NB4 (cell line): Measurements from ENCODE around the gene FOXD4L3.
"Not testable (repeated sequence)": the region's sequence is repeated elsewhere in the genome, so short reads cannot be mapped to it uniquely, and the experiment has no call there.

Source experiments
- DNase-seq: peaks from one replicate; pipeline ENCODE4 v3.0.0; 2010; ENCODE audit warnings: low read depth
- H3K4me3 ChIP-seq: one replicate; pipeline ENCODE4 v1.5.1; 2011; ENCODE audit warnings: mild to moderate bottlenecking, low read depth, low read length, moderate library complexity

Gene FOXD4L3

GRCh38 chr9:68302567-68302966 is at the start of gene FOXD4L3:
Gene FOXD4L3 (plus strand): TSS chr9:68302867. CDS start chr9:68302952, 85 bp downstream.
- DNase-seq, H3K4me3 ChIP-seq: not testable (repeated sequence)

GRCh38 chr9:68281041-68281440 is 21.6 kb upstream of the FOXD4L3 start:
- not testable (repeated sequence) for H3K4me3 ChIP-seq, DNase-seq

DNA sequence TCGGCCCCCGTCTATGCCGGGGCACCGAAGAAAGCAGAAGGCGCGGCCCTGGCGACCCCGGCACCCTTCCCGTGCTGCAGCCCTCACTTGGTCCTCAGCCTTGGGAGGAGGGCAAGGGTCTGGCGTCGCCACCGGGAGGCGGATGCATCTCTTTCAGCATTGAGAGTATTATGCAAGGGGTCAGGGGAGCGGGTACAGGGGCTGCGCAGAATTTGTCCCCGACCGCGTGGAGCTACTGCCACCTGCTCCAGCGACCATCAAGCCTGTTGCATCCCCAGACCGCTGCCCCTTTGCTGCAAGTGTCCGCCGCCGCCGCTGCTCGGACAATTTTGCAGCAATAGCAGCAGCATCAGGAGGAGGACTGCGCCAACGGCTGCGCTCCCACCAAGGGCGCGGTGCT is 1.1 kb downstream of the FOXD4L3 start:
- not testable (repeated sequence) for DNase-seq, H3K4me3 ChIP-seq

DNA sequence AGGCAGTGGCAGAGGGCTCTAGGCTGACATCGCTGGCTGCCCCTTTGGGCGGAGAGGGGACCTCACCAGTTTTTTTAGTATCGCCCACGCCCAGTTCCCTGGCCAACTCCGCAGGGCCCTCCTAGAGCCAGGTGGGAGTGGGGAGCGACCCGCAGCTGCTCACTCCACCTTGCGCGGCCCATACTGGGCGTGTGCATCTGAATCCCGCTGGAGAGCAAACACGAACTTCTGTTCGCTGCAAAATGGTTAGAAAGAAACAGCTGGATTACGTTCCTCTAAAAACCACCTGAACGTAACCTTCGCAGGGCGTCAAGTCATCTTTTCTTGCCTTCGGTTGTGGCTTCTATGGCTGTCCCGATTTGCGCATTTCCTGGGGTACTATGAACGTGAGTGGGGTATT is 1.5 kb downstream of the FOXD4L3 start:
- DNase-seq, H3K4me3 ChIP-seq: not testable (repeated sequence)

DNA sequence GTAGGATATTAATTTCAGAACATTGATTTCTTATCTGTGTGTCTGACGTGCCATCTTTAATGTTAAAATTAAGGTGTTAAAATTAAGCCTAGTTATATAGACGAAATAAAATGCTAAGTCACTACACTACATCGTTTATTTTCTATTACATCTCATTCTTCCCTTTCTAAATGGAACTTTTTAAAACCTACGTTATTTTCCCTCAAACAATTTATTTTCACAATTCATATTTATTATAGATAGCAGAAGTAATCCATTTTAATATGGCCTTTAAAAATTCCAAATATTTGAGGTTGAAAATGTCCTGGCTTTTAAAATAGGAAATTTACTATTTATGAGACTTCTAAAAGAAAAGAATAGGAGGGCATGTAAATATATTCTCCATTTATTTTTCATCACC is 2.1 kb downstream of the FOXD4L3 start:
- DNase-seq, H3K4me3 ChIP-seq: not testable (repeated sequence)

DNA sequence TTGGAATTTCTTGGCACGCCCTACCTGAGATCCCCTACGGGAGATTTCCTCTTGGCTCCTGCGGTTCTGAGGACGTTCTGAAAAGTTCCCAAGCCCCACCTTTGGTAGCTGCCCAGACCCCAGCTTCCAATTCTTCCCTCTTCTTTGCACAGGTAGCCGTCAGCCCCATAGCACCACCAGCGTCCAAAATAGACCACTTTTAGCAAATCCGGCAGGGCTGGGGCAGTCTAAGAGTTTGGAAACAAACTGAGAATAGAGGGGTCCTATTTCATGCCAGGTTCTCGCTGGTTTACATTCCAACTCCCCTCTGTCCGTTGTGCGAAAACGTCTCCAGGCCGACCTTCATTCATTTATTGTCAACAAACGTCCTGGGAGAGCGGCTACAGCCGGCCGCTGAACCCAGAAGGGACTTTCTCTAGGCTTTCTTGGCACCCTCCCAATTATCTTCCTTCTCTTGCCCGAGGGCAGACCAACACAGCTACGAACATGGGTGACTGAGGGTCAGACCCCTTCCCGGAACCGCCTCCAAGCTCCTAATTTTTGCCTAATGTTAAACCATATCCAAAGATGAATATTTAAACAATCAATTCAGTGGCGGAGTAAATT is 3.1 kb downstream of the FOXD4L3 start:
- not testable (repeated sequence) for H3K4me3 ChIP-seq, DNase-seq

DNA sequence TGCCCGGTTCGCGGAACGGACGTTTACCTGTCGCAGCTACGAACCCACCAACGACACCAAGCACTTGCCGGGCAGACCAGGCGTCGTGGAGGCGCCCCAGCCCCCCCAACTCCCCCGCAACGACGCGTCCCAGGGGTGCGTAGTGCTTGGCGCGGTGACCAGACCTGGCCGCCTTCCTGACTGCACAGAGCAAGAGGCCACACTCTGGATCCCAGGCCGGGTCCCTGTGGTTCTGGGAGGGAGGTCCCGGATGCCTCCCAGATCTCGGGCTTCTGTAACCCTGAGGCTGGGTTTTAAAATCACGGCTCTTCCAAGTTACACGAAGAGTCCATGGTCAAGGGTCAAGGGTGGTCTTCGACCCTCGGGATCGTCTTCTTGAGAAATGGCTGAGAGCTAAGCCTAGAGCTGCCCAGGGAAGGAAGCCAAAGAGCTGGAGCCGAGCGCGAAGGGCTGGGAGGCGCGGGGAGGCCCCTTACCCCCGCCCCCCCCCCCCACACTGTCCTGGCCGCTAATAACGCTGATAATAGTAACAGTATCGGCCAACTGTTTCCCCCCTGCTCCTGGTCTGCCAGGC is 3.8 kb downstream of the FOXD4L3 start:
- not testable (repeated sequence) for DNase-seq, H3K4me3 ChIP-seq

DNA sequence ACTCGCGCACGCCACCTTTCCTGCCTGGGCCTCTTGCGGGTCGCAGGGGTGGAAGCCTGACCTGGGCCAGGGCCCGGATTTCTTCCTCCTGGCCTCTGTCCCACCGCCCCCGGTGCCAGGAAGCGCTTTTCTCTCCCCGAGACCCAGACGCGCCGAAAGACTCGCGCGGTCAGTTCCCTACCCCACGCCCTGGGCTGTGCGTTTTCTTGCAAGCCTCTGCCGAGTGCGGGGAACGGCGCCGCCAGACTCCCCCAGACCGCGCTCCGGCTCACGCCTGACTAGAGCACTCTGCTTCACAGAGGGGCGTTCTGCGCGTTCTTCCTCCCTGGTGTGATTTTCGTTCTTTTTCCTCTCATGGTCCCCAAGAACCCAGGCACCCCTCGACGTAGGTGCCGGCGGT is 4.5 kb downstream of the FOXD4L3 start:
- DNase-seq, H3K4me3 ChIP-seq: not testable (repeated sequence)

DNA sequence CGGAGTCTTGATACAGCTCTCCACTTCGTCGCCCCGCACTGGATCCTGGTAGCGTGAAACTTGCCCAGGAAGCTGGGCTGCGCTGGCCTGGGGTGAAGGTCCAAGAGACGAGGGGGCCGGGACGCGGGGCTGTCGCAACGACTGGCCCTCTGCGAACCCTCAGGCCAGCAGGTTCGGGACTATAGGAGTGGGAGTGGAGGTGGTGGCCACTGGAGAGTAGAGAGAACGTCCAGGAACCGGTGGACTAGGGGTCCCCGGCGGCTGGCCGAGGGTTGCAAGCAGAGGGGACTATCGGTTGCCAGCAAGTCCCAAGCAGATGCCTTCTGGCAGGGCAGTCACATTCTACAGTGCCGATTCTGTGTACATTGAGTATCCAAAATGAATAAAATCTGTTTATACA is 5.0 kb downstream of the FOXD4L3 start:
- not testable (repeated sequence) for H3K4me3 ChIP-seq, DNase-seq

GRCh38 chr9:68311208-68311607 is 8.5 kb downstream of the FOXD4L3 start:
- not testable (repeated sequence) for DNase-seq

GRCh38 chr9:68318209-68318608 is 15.5 kb downstream of the FOXD4L3 start:
- H3K4me3 ChIP-seq, DNase-seq: not testable (repeated sequence)

More at GRCh38 chr9:68311208-68311607, 8.5 kb downstream of the FOXD4L3 start:
- H3K4me3 ChIP-seq: not testable (repeated sequence)

DNA sequence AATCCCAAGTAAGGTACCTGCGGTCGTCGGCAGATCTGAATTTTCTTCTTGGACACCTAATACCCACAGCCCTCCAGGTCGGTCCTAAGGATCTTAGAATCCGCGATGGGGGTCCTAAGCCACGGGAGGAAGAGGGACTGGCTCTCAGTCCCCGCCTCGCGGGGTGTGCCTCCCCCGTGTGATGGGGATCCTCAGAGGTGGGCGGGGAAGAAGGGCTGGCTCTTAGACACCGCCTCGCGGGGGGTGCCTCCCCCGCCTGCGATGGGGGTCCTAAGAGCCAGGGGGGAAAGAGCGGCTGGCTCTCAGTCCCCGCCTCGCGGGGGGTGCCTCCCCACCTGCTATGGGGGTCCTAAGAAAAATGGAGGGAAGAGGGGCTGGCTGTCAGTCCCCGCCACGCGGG is 21.1 kb downstream of the FOXD4L3 start:
- H3K4me3 ChIP-seq: not testable (repeated sequence)

GRCh38 chr9:68324518-68324917 is 21.9 kb downstream of the FOXD4L3 start:
- not testable (repeated sequence) for H3K4me3 ChIP-seq, DNase-seq

More for the DNA sequence above, 21.1 kb downstream of the FOXD4L3 start:
- not testable (repeated sequence) for DNase-seq

- DNase-seq, H3K4me3 ChIP-seq: not testable (repeated sequence)
Observed at GRCh38 chr9:68329106-68329505, 26.4 kb downstream of the FOXD4L3 start.

DNA sequence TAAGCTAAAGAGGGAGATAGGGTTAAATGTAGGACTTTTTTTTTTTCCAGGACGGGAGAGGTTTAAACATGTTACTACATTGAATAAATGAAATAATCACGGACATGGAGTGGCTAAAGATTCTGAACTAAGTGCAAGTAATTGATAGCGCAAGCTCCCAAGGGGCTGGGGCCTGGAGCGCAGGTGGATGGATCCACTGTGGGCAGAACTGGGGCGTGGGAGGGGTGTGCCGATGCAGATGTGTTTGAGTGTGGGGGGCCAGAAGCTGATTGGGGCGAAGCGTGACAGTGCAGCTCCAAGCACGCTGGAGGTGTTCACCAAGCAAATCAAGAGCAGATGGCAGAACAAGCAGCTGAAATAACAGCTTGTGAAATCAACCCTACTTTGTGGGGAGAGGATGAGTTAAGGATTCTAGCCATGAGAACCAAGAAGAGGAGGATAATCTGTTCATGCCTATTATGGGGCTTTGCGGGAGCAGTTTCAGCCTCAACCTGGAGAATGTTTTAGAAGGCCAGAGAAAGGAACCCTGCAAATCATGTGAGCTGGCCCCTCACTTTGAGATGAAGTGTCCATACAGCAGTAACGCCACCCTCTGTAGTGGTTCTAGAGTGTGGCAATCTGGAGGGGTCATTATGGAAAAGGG is 28.0 kb downstream of the FOXD4L3 start:
- not testable (repeated sequence) for DNase-seq, H3K4me3 ChIP-seq

DNA sequence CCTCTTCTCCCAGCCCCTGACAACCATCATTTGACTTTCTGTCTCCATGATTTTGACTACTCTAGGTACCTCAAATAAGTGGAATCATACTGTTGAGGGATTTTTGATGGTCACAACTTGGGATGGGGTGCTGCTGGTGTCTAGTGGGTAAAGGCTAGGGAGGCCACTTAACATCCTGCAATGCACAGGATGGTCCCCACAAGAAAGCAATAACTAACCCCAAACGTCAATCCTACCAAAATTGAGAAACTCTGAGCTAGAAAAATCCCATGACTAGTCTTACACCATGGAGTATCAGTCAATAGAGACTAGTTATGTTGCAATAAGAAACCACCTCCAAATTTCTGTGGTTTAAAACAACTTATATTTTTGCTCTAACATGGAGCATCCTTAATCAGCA is 29.5 kb downstream of the FOXD4L3 start:
- not testable (repeated sequence) for DNase-seq, H3K4me3 ChIP-seq

DNA sequence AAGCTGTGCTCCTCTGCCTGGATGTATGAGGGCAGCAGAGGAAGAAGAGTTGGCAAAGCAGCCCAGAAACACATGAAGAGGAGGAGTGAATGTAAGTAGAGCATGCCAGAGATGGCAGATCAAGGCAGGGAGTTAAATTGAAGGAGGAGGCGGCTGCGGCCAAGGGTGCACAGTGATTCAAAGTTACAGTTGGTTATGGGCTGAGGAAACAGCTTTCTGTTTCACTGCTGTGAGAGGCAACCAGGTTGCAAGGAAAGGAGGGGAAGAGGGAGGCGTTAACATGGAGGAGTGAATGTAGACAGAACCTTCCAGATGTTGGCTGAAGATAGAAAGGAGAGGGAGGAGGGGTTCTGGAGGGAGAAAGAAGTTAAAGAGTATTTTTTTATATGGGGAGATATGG is 33.3 kb downstream of the FOXD4L3 start:
- DNase-seq, H3K4me3 ChIP-seq: not testable (repeated sequence)

- not testable (repeated sequence) for DNase-seq, H3K4me3 ChIP-seq
Observed at GRCh38 chr9:68336639-68337339, 34.1 kb downstream of the FOXD4L3 start.

DNA sequence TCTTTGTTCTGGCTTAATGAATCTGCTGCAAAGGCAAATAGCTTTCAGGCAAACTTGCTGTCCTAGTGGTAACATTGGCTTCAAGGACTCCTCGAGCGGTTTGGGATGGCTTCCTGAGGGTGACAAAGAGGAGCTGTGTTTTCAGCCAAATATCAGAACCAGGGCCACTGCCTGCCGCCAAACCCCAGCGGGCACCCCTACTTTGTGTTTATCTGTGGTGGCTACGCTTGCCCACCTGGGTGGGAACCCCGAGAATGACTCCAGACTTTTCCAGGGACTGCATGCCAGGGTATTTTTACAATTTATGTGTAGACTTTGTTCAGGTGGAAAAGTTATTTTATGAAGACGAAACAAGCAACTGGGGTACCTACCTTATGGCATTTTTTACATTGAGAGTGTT is 35.3 kb downstream of the FOXD4L3 start:
- not testable (repeated sequence) for DNase-seq, H3K4me3 ChIP-seq
